Activated CD4-positive, alpha-beta T cell treated with anti-CD3 and anti-CD28 coated beads for 36 hours (primary cell): ENCODE data around the gene SPTBN5. TPM values are rescaled to one million over a fixed set of nuclear protein-coding genes. Genes with fewer than 3 reads are reported as not detected.

Source experiments
- ATAC-seq: fragments of 200-7000 bp; cut with Tn5 transposase; one replicate; pipeline ENCODE4 v1.10.0; 2021; ENCODE audit warnings: mild to moderate bottlenecking, moderate library complexity
- CTCF ChIA-PET: fragments of 350-600 bp; sonication (Branson Sonifier 250); formaldehyde crosslinking; loops from one replicate; lab custom pipeline; 2021; ENCODE audit warnings: antibody characterized with exemption; lab: Charles Lee
- POLR2A ChIA-PET: fragments of 350-600 bp; sonication (Branson Sonifier 250); formaldehyde crosslinking; loops from one replicate; lab custom pipeline; 2021; ENCODE audit warnings: antibody characterized with exemption, inconsistent platforms; lab: Charles Lee
- DNase-seq: peaks from one replicate; pipeline ENCODE4 v3.0.0-alpha.2; 2020
- H3K27ac Mint-ChIP-seq: one replicate; pipeline ENCODE4 v1.8.0; 2021; ENCODE audit warnings: mixed read lengths
- H3K27me3 Mint-ChIP-seq: one replicate; pipeline ENCODE4 v1.8.0; 2021; ENCODE audit warnings: mixed read lengths
- H3K36me3 Mint-ChIP-seq: one replicate; pipeline ENCODE4 v1.8.0; 2021; ENCODE audit warnings: low read depth, mixed read lengths
- H3K4me1 Mint-ChIP-seq: one replicate; pipeline ENCODE4 v1.8.0; 2021; ENCODE audit warnings: mixed read lengths
- H3K4me3 Mint-ChIP-seq: one replicate; pipeline ENCODE4 v1.8.0; 2021; ENCODE audit warnings: mild to moderate bottlenecking, moderate library complexity, mixed read lengths
- H3K9me3 Mint-ChIP-seq: one replicate; pipeline ENCODE4 v1.8.0; 2021; ENCODE audit warnings: low read depth, mixed read lengths
- intact Hi-C, 2 experiments: fragments of 100-400 bp; cut with DNase I in 1 of 2; cut with micrococcal nuclease in 1 of 2; formaldehyde crosslinking; loops; one replicate each; pipeline versions ENCODE4 v1.14.2 to v1.15.1; 2022 to 2024; cut with DNase I, micrococcal nuclease
- total RNA-seq, 2 experiments: library from RNA; stranded (reverse); gene quantifications; one replicate each; pipeline ENCODE4 v1.2.3, GENCODE V29; 2021

The SPTBN5 gene
- total RNA-seq, 2 experiments from 2014 or later = 0.46 to 0.51 TPM

DNA sequence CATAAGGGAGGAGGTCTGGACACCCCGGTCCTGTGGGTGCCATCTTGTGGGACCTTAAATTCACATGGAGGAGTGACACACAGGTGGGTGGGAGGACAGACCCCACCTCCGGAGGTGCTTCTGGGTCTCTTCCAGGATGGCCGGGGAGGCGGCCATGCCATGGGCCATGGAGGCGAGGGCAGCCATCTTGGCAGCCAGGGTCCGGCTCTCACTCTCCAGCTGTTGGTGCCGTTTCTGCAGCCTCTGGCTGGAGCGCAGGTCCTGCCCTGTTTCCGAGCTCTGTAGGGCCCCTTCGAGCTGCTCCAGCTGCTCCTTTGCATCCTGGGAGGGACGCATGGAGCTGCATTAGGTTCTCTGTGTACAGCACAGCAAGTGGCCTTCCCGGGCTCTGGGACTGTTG lies 19.1 kb downstream of the SPTBN5 start:
- Mint-ChIP-seq H3K4me3 (no peak overlapping the region), H3K4me1 (peaks cover 9% of the 10 kb centered on the region), H3K36me3 (no peaks in the 10 kb centered on the region), H3K27me3 (no peaks in the 10 kb centered on the region), H3K9me3 (no peaks in the 10 kb centered on the region), H3K27ac (no peak overlapping the region)
- CTCF ChIA-PET = no interaction called here
- intact Hi-C loops = no loop called here
- ATAC-seq (no peak), DNase-seq (no peak)
- POLR2A ChIA-PET = no interaction called here

GRCh38 chr15:41873711-41874110 lies 20.1 kb downstream of the SPTBN5 start:
- ATAC-seq = no peak
- DNase-seq = no peak
- ChIA-PET CTCF (no interaction called here), POLR2A (no interaction called here)
- intact Hi-C loops = no loop called here
- no peaks in the 10 kb centered on the region for H3K36me3 Mint-ChIP-seq
- H3K4me1 Mint-ChIP-seq = peaks cover 9% of the 10 kb centered on the region
- no peak overlapping the region for H3K4me3 Mint-ChIP-seq
- H3K27me3 Mint-ChIP-seq = no peaks in the 10 kb centered on the region
- H3K9me3 Mint-ChIP-seq = no peaks in the 10 kb centered on the region
- no peak overlapping the region for H3K27ac Mint-ChIP-seq

DNA sequence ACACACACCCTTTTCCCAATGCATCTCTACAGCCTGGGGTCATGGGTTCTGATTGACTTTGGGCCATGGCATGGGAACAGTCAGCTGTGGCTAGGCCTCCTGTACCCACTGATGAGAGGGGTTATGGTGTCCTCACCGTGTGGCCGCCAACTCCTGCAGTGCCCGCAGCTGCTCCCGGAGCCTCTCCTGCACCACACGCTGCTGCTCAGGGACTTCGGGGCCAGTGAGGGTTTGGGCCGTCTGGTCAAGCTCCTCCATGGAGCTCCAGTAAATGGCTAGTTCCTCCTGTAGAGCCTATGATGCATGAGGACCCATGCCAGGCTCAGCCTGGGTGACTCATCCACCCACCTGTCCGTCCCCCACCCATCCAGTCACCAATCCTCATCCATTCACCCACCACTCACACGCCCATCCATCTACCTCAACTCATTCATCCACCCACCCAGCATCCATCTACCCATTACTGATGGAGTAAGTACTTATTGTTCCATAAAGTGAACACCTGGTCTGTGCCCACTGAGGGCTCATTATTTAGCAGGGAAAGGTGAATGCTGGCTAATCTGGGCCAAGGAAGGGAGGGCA lies 21.6 kb downstream of the SPTBN5 start:
- Mint-ChIP-seq H3K36me3 (no peaks in the 10 kb centered on the region), H3K9me3 (no peaks in the 10 kb centered on the region), H3K4me3 (no peak overlapping the region), H3K27ac (no peak overlapping the region), H3K27me3 (no peaks in the 10 kb centered on the region), H3K4me1 (peaks cover 9% of the 10 kb centered on the region)
- intact Hi-C loops = no loop called here
- no peak for ATAC-seq
- CTCF ChIA-PET = interaction anchor here (0.6 kb wide), 1 partner anchor 946 kb away, joined by 3 read pairs; no protein-coding TSS in a partner anchor
- POLR2A ChIA-PET = no interaction called here
- DNase-seq = no peak

GRCh38 chr15:41871175-41871905 lies 22.5 kb downstream of the SPTBN5 start:
- POLR2A ChIA-PET = interaction anchor here (1.0 kb wide), 1 partner anchor 101 kb away, joined by 3 read pairs; the partner anchor contains the start of gene EHD4
- ATAC-seq (no peak), DNase-seq (no peak)
- Mint-ChIP-seq H3K27me3 (no peaks in the 10 kb centered on the region), H3K36me3 (no peaks in the 10 kb centered on the region), H3K4me1 (peaks cover 9% of the 10 kb centered on the region), H3K4me3 (no peak overlapping the region), H3K27ac (peak overlapping the region; percentile 61), H3K9me3 (no peaks in the 10 kb centered on the region)
- CTCF ChIA-PET = interaction anchor here (1.3 kb wide), 1 partner anchor 33 kb away, joined by 6 read pairs; no protein-coding TSS in a partner anchor
- intact Hi-C loops = no loop called here

DNA sequence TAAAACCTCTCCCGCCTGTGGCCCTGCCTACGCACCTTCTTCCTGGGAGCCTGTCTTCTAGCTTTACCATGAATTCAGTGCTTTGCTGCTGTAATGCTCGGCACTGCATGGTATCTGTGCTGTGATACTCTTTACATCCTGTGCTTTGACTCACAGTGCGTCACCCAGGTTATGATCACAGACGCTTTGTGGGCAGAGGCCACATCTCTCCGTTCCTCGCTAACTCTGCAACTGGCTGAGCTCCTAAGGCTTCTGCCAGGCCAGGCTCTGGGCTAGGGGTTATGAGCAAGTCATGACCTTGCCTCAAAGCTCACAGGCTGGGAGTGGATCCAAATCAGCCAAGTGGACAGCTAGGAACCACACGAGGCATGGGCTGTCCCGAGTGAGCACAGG lies 23.2 kb downstream of the SPTBN5 start:
- CTCF ChIA-PET = interaction anchor here (0.5 to 1.3 kb wide), 4 partner anchors 34 to 270 kb away, joined by 3 to 6 read pairs (median 3); no protein-coding TSS in a partner anchor
- DNase-seq (peak; percentile 83), ATAC-seq (peak; percentile 99)
- Mint-ChIP-seq H3K36me3 (no peaks in the 10 kb centered on the region), H3K4me3 (no peak overlapping the region), H3K9me3 (no peaks in the 10 kb centered on the region), H3K27ac (peak overlapping the region; percentile 69), H3K4me1 (peaks cover 9% of the 10 kb centered on the region), H3K27me3 (no peaks in the 10 kb centered on the region)
- POLR2A ChIA-PET = interaction anchor here (1.0 kb wide), 1 partner anchor 102 kb away, joined by 3 read pairs; the partner anchor contains the start of gene EHD4
- intact Hi-C loops = no loop called here

DNA sequence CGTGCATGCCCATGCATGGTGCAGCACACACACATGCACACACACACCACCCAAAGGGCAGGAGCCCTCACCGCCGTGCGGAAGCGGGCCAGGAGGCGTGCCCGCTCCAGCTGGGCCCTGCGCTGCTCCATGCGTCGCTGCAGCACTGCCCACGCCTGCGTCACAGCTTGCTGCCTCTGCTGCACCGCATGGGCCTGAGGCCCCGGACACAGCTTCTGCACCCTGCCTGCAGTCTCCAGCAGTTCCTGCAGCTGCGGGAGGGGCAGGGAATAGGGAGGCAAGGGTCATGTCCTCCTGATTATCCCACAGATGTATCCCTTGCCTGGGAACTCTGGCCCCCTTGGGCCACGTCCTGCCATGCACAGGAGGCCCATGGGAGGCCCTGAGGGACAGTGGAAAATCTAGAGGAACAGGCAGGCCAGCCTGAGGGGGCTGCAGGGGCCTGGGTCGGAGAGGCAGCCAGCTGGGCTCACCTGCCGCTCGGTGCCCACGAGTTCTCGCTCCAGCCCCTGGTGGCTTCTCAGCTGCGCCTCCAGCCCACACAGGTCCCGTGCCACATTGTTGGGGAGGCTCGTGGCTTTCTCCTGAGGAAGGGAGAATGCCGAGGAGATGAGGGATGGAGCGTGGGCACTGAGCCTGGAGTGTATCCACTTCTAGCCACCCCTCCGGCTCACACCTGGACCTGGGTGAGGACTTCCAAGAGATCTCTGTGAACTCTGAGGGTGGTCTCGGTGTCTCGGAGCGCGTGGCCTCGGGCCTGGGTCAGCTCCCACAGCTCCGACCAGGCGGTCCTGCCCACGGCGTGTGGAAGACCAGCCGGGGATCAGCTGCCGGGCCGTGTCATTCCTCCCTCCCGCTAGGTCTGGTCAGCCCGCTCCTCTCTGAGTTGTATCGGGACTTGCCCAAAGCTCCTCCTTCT lies 23.8 kb downstream of the SPTBN5 start:
- Mint-ChIP-seq H3K9me3 (no peaks in the 10 kb centered on the region), H3K4me3 (no peak overlapping the region), H3K4me1 (peaks cover 9% of the 10 kb centered on the region), H3K27me3 (no peaks in the 10 kb centered on the region), H3K27ac (peak overlapping the region; percentile 69), H3K36me3 (no peaks in the 10 kb centered on the region)
- ChIA-PET POLR2A (interaction anchor here (1.0 kb wide), 1 partner anchor 102 kb away, joined by 3 read pairs; the partner anchor contains the start of gene EHD4), CTCF (interaction anchor here (0.5 to 1.3 kb wide), 4 partner anchors 35 to 269 kb away, joined by 3 to 6 read pairs (median 3); no protein-coding TSS in a partner anchor)
- ATAC-seq (no peak), DNase-seq (no peak)
- intact Hi-C loops = no loop called here

DNA sequence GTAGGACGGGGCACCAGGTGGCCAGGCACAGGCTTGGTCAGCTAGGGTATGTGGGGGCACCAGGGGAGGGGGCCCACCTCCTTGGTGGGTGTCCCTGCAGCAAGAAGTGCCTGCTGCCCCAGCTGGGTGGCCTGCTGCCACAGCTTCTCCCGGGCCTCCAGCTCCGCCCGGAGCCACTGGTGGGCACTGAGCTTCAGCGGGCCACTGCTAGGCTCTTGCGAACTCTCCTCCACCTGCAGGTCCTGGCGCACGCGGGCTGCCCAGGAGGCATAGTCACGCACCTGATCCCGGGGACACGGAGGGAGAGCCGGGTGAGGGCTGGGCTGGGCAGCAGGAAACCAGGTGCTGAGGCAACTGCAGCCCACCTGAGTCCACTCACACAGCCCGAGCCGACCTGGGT lies 25.5 kb downstream of the SPTBN5 start:
- ChIA-PET CTCF (interaction anchor here (0.9 kb wide), 1 partner anchor 56 kb away, joined by 3 read pairs; no protein-coding TSS in a partner anchor), POLR2A (no interaction called here)
- no peaks in the 10 kb centered on the region for H3K36me3 Mint-ChIP-seq
- no peaks in the 10 kb centered on the region for H3K27me3 Mint-ChIP-seq
- no peaks in the 10 kb centered on the region for H3K9me3 Mint-ChIP-seq
- no peak overlapping the region for H3K27ac Mint-ChIP-seq
- DNase-seq (no peak), ATAC-seq (no peak)
- H3K4me3 Mint-ChIP-seq = no peak overlapping the region
- intact Hi-C loops = no loop called here
- peaks cover 9% of the 10 kb centered on the region for H3K4me1 Mint-ChIP-seq

- H3K4me1 Mint-ChIP-seq = peaks cover 9% of the 10 kb centered on the region
- H3K36me3 Mint-ChIP-seq = no peaks in the 10 kb centered on the region
- no peaks in the 10 kb centered on the region for H3K27me3 Mint-ChIP-seq
- H3K9me3 Mint-ChIP-seq = no peaks in the 10 kb centered on the region
- CTCF ChIA-PET = interaction anchor here (1.1 kb wide), 1 partner anchor 123 kb away, joined by 3 read pairs; no protein-coding TSS in a partner anchor
- ATAC-seq (no peak), DNase-seq (no peak)
- no peak overlapping the region for H3K4me3 Mint-ChIP-seq
- POLR2A ChIA-PET = no interaction called here
- intact Hi-C loops = no loop called here
- no peak overlapping the region for H3K27ac Mint-ChIP-seq
These were observed 26.8 kb downstream of the SPTBN5 start for GRCh38 chr15:41866872-41867579.

GRCh38 chr15:41866263-41866703 lies 27.6 kb downstream of the SPTBN5 start:
- no peak overlapping the region for H3K27ac Mint-ChIP-seq
- CTCF ChIA-PET = no interaction called here
- no peaks in the 10 kb centered on the region for H3K36me3 Mint-ChIP-seq
- peaks cover 9% of the 10 kb centered on the region for H3K4me1 Mint-ChIP-seq
- intact Hi-C loops = no loop called here
- no peaks in the 10 kb centered on the region for H3K27me3 Mint-ChIP-seq
- DNase-seq = no peak
- POLR2A ChIA-PET = interaction anchor here (0.6 kb wide), 1 partner anchor 62 kb away, joined by 5 read pairs; no protein-coding TSS in a partner anchor
- no peak overlapping the region for H3K4me3 Mint-ChIP-seq
- no peaks in the 10 kb centered on the region for H3K9me3 Mint-ChIP-seq
- ATAC-seq = no peak

DNA sequence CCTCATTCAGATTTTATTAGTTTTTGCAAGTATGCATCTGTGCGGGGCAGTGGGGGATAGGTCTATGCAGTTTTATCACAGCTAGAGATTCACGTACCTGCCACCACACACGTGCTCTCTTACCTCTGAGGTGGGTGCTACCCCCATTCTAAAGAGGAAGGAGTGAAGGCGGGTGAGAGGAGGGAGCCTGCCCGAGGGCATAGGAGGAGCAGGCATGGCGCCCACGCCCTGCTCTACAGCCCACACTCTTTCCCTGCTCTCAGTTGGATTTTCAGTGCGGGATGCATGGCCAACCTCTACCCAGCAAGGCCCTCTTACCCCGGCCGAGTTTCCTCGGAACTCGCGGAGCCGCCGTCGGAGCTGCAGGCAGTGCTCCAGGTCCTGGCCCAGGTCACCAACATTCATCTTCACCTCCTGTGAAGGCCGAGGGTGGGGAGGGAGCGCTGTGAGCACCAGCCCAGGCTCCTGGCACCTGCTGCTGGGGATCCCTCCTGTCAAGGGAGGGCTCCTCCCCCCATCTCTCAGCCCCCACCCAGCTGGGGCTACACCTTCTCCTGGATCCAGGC lies 28.3 kb downstream of the SPTBN5 start:
- no peaks in the 10 kb centered on the region for H3K27me3 Mint-ChIP-seq
- no peak overlapping the region for H3K27ac Mint-ChIP-seq
- CTCF ChIA-PET = interaction anchor here (0.5 to 0.6 kb wide), 2 partner anchors 218 to 788 kb away, joined by 3 to 4 read pairs; no protein-coding TSS in a partner anchor
- ATAC-seq (no peak), DNase-seq (no peak)
- H3K4me3 Mint-ChIP-seq = no peak overlapping the region
- intact Hi-C loops = no loop called here
- no peaks in the 10 kb centered on the region for H3K36me3 Mint-ChIP-seq
- H3K9me3 Mint-ChIP-seq = no peaks in the 10 kb centered on the region
- H3K4me1 Mint-ChIP-seq = peaks cover 2% of the 10 kb centered on the region
- POLR2A ChIA-PET = interaction anchor here (0.6 kb wide), 1 partner anchor 62 kb away, joined by 5 read pairs; no protein-coding TSS in a partner anchor
